Skeletal muscle tissue (tissue), 4 donors: ENCODE measurements around the gene SCD5. TPM values are rescaled to one million over a fixed set of nuclear protein-coding genes. Genes with fewer than 3 reads are reported as not detected.

Source experiments
- H3K27ac ChIP-seq: one replicate; pipeline ENCODE4 v1.7.0; 2013; ENCODE audit warnings: mild to moderate bottlenecking, low read depth, low read length, inconsistent platforms
- H3K27me3 ChIP-seq, 3 donors: one replicate each; pipeline ENCODE4 v1.7.0; 2013; ENCODE audit warnings: low read length in 3 of 3; ENCODE audit not compliant: control insufficient read depth in 3 of 3, insufficient read depth in 3 of 3
- H3K36me3 ChIP-seq, 3 donors: one replicate each; pipeline ENCODE4 v1.7.0; 2013; ENCODE audit warnings: low read length in 3 of 3; ENCODE audit not compliant: control insufficient read depth in 3 of 3, insufficient read depth in 3 of 3
- H3K4me1 ChIP-seq, 3 donors: one replicate each; pipeline ENCODE4 v1.7.0; 2013; ENCODE audit warnings: low read length in 3 of 3, mild to moderate bottlenecking in 3 of 3; ENCODE audit not compliant: control insufficient read depth in 3 of 3, insufficient read depth in 3 of 3
- H3K4me3 ChIP-seq, 3 donors: one replicate each; pipeline ENCODE4 v1.7.0; 2013; ENCODE audit warnings: low read length in 3 of 3
- H3K9ac ChIP-seq, 3 donors: one replicate each; pipeline ENCODE4 v1.7.0; 2013; ENCODE audit warnings: low read length in 3 of 3, mild to moderate bottlenecking in 3 of 3, moderate library complexity in 2 of 3, low read depth in 1 of 3
- H3K9me3 ChIP-seq, 3 donors: one replicate each; pipeline ENCODE4 v1.7.0; 2013; ENCODE audit warnings: low read length in 3 of 3; ENCODE audit not compliant: control insufficient read depth in 3 of 3
- total RNA-seq: library from RNA; depleted of rRNA; stranded (reverse); fragments of >200 nt; gene quantifications from one replicate; pipeline ENCODE4 v1.2.3, GENCODE V29; 2014
- donor health status: Osteomylitis.

Gene SCD5
- total RNA-seq, 1 donor from 2014 or later: 9.4 TPM

DNA sequence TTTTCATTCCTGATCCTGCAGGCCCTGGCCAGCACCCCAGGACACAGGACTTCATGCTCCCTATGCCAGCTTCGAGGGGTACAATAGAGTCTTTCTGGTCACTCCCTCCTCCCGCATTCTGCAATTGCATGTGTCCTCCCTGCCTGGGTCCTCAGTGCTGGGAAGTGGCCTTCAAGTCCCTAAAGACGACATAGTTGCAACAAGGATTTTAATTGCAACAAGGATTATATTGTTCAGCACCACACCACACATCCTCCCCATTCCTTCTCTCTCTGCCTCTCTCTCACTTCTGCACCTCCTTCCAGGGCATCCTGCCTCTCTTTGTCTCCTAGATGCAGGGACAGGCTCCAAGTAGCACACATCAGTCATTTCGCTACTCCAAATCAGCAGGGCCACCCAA is 25.5 kb downstream of the SCD5 start:
- Histone ChIP-seq H3K9me3 (no peaks in the 10 kb centered on the region), H3K27me3 (no peaks in the 10 kb centered on the region), H3K4me1 (no peaks in the 10 kb centered on the region), H3K27ac (no peak overlapping the region), H3K36me3 (no peaks in the 10 kb centered on the region), H3K9ac (no peak overlapping the region), H3K4me3 (no peak overlapping the region)

- H3K27ac ChIP-seq: no peak overlapping the region
These were observed 28.0 kb downstream of the SCD5 start for GRCh38 chr4:82770607-82771006.

DNA sequence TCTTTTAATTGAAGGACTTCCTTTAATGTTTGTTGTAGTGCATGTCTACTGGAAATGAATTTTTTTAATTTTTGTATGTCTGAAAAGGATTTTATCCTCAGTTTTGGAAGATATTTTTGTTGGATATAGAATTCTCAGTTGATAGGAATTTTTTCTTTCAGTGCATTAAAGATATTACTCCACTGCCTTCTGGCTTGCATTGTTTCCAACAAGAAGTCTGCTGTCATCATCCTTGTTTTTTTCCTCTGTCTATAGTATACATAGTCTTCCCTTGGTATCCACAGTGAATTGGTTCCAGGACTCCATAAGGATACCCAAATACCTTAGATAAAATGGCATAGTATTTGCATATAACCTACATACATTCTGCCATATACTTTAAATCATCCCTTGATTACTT is 33.5 kb downstream of the SCD5 start:
- Histone ChIP-seq H3K27me3 (peaks cover 0 to 2% (median 0%) of the 10 kb centered on the region in 3 donors), H3K4me1 (no peaks in the 10 kb centered on the region), H3K36me3 (no peaks in the 10 kb centered on the region), H3K27ac (no peak overlapping the region), H3K9ac (no peak overlapping the region), H3K4me3 (no peak overlapping the region), H3K9me3 (no peaks in the 10 kb centered on the region)

More at GRCh38 chr4:82770607-82771006, 28.0 kb downstream of the SCD5 start:
- Histone ChIP-seq H3K9ac (no peak overlapping the region), H3K4me3 (no peak overlapping the region), H3K27me3 (no peaks in the 10 kb centered on the region), H3K9me3 (no peaks in the 10 kb centered on the region), H3K36me3 (no peaks in the 10 kb centered on the region), H3K4me1 (no peaks in the 10 kb centered on the region)

DNA sequence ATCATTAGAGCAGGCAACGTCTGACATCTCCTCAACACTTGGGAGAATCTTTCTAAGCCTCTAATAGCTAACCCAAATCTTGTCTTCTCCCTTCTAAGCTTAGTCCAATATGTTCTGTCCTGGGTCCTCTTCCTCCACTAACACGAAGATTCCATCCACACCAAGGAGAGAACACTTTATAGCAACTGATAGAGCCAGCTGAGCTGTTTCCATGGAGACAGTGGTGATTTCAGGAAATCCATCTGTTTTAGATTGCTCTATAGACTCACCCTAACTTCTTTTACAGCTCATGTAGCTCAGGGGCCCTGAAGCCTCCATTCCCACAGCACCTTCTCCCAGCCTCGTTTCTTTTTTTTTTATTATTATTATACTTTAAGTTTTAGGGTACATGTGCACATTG is 37.4 kb downstream of the SCD5 start:
- Histone ChIP-seq H3K9ac (no peak overlapping the region), H3K27me3 (peaks cover 0 to 2% (median 0%) of the 10 kb centered on the region in 3 donors), H3K4me1 (no peaks in the 10 kb centered on the region), H3K27ac (no peak overlapping the region), H3K36me3 (no peaks in the 10 kb centered on the region), H3K4me3 (no peak overlapping the region), H3K9me3 (no peaks in the 10 kb centered on the region)

DNA sequence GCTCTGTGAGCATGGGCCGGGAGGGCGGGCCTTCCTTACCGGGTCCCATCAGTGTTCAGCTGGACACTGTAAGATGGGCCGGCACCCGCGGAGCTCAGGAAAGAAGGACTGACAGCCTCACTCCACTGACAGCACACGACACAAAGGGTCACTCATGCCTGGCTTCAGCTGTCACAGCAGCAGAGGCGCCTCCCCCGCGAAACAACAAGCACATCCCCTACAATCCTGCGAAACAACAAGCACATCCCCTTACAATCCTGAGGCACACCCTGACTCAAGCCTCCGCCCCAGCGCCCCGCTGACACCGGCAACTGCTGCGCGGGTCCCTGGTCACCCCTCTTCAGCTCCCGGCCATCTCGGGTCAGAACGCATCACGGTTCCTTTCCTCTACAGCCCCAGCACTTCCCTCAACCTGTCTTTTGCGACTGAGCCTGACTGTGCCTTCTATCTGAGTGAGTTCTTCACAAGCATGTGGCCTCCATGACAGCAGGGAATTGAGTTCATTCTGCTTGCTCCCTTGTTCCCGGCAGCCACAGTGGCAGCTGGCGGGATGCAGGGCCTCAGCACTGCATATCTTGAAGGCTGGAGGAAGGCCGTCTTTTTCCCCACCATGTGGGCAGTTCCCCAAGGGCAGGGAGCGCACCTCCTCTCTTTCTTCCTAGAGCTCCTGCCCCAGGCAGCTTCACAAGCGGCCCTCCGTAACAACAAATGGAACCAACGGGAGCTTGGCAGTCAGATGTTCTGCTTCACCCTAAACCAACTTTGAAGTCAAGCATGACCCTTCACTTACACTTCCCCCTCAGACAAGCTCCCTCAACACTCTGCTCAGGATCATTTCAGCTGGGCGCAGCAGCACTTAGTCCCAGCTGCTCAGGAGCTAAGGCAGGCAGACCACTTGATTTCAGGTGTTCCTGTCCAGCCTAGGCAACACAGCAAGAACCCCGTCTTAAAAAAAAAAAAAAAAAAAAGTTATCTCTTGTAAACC is 39.6 kb downstream of the SCD5 start:
- Histone ChIP-seq H3K36me3 (no peaks in the 10 kb centered on the region), H3K4me1 (no peaks in the 10 kb centered on the region), H3K9me3 (no peaks in the 10 kb centered on the region), H3K27ac (no peak overlapping the region), H3K27me3 (peaks cover 0 to 2% (median 0%) of the 10 kb centered on the region in 3 donors), H3K4me3 (no peak overlapping the region), H3K9ac (no peak overlapping the region)

- H3K9ac ChIP-seq: no peak overlapping the region
- H3K36me3 ChIP-seq: no peaks in the 10 kb centered on the region
- peaks cover 0 to 2% (median 0%) of the 10 kb centered on the region in 3 donors for H3K27me3 ChIP-seq
- H3K4me3 ChIP-seq: no peak overlapping the region
- no peak overlapping the region for H3K27ac ChIP-seq
- H3K4me1 ChIP-seq: no peaks in the 10 kb centered on the region
- no peaks in the 10 kb centered on the region for H3K9me3 ChIP-seq
These were observed 42.5 kb downstream of the SCD5 start for GRCh38 chr4:82756061-82756460.

- Histone ChIP-seq H3K27ac (no peak overlapping the region), H3K4me3 (no peak overlapping the region), H3K36me3 (no peaks in the 10 kb centered on the region), H3K4me1 (no peaks in the 10 kb centered on the region), H3K9me3 (no peaks in the 10 kb centered on the region), H3K27me3 (peaks cover 0 to 2% (median 0%) of the 10 kb centered on the region in 3 donors), H3K9ac (no peak overlapping the region)
These were observed 42.9 kb downstream of the SCD5 start for GRCh38 chr4:82755650-82756049.

DNA sequence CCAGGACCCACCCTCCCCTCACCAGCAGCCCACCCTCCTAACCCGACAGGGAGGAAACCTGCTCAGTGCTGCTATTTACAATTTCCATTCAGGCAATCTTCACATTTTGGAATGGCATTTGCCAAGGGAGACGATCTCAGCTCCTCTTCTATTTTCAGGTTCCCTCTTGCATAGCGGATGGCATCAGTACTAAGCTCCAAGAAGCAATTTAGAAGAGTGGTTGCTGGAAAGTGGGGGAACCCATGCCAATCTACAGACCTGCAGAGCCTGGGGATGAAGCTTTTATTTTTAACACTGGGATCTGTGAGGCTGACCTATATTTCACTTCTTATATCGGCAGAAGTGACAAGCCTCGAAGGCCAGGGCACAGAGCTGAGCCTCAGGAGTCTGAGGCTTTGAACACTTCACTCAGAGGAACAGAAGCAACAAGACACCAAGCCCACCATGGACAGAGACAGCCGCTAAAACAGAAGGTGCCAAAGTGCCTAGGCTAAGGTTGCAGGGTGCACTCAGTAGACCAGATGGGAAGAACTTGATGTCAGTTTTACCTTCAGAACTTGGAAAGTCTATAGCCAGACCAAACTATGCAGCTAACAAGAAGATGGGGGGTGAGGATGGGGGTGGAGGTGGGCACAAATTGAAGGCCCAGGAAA is 44.0 kb downstream of the SCD5 start:
- Histone ChIP-seq H3K27ac (no peak overlapping the region), H3K4me1 (no peaks in the 10 kb centered on the region), H3K27me3 (no peaks in the 10 kb centered on the region), H3K9ac (no peak overlapping the region), H3K9me3 (no peaks in the 10 kb centered on the region), H3K36me3 (no peaks in the 10 kb centered on the region), H3K4me3 (no peak overlapping the region)

GRCh38 chr4:82753725-82754410 is 44.7 kb downstream of the SCD5 start:
- Histone ChIP-seq H3K9ac (no peak overlapping the region), H3K4me1 (no peaks in the 10 kb centered on the region), H3K27ac (peak overlapping the region; percentile 25), H3K9me3 (no peaks in the 10 kb centered on the region), H3K27me3 (no peaks in the 10 kb centered on the region), H3K4me3 (no peak overlapping the region), H3K36me3 (no peaks in the 10 kb centered on the region)
